GM18517 (cell line): ENCODE measurements around the gene FOXP1.
"Not testable (repeated sequence)": the region's sequence is repeated elsewhere in the genome, so short reads cannot be mapped to it uniquely, and the experiment has no call there.

Experiments used
- ATAC-seq: cut with Tn5 transposase; IDR thresholded peaks from one replicate; pipeline ENCODE4 v1.9.1; 2021; ENCODE audit warnings: mild to moderate bottlenecking, moderate library complexity; ENCODE audit not compliant: unreplicated experiment

FOXP1 gene

GRCh38 chr3:71533588-71533987 lies 49.9 kb downstream of the FOXP1 start:
- no peak for ATAC-seq

- no peak for ATAC-seq
Observed at GRCh38 chr3:71532639-71533395, 50.7 kb downstream of the FOXP1 start.

- ATAC-seq, result no peak
Observed at GRCh38 chr3:71530903-71531530, 52.5 kb downstream of the FOXP1 start.

GRCh38 chr3:71528816-71529215 lies 54.7 kb downstream of the FOXP1 start:
- ATAC-seq, result peak; percentile 69

- not testable (repeated sequence) for ATAC-seq
Observed at GRCh38 chr3:71526448-71526847, 57.1 kb downstream of the FOXP1 start.

- ATAC-seq, result no peak
Observed at GRCh38 chr3:71525391-71525790, 58.1 kb downstream of the FOXP1 start.

- ATAC-seq, result no peak
Observed at GRCh38 chr3:71524672-71525071, 58.9 kb downstream of the FOXP1 start.

GRCh38 chr3:71523628-71524027 lies 59.9 kb downstream of the FOXP1 start:
- no peak for ATAC-seq

GRCh38 chr3:71521940-71522876 lies 61.3 kb downstream of the FOXP1 start:
- ATAC-seq, result no peak

- no peak for ATAC-seq
Observed at GRCh38 chr3:71521021-71521352, 62.5 kb downstream of the FOXP1 start.

GRCh38 chr3:71520161-71521020 lies 63.1 kb downstream of the FOXP1 start:
- no peak for ATAC-seq

- no peak for ATAC-seq
Observed at GRCh38 chr3:71518089-71518488, 65.4 kb downstream of the FOXP1 start.

- no peak for ATAC-seq
Observed at GRCh38 chr3:71517271-71517791, 66.2 kb downstream of the FOXP1 start.

GRCh38 chr3:71515636-71516365 lies 67.7 kb downstream of the FOXP1 start:
- ATAC-seq, result no peak

- no peak for ATAC-seq
Observed at GRCh38 chr3:71514621-71515020, 68.9 kb downstream of the FOXP1 start.

- ATAC-seq, result no peak
Observed at GRCh38 chr3:71513515-71513914, 70.0 kb downstream of the FOXP1 start.

GRCh38 chr3:71513081-71513480 lies 70.4 kb downstream of the FOXP1 start:
- ATAC-seq, result no peak

GRCh38 chr3:71512544-71512943 lies 71.0 kb downstream of the FOXP1 start:
- ATAC-seq, result no peak

GRCh38 chr3:71512000-71512399 lies 71.5 kb downstream of the FOXP1 start:
- peak; percentile 61 for ATAC-seq

- ATAC-seq, result no peak
Observed at GRCh38 chr3:71511446-71511845, 72.1 kb downstream of the FOXP1 start.
